Measurements from ENCODE around the gene PCSK6. TPM values are rescaled to one million over a fixed set of nuclear protein-coding genes. Genes with fewer than 3 reads are reported as not detected.

PCSK6 gene
- total RNA-seq, 1 experiment from 2014 or later, result 26.3 TPM

DNA sequence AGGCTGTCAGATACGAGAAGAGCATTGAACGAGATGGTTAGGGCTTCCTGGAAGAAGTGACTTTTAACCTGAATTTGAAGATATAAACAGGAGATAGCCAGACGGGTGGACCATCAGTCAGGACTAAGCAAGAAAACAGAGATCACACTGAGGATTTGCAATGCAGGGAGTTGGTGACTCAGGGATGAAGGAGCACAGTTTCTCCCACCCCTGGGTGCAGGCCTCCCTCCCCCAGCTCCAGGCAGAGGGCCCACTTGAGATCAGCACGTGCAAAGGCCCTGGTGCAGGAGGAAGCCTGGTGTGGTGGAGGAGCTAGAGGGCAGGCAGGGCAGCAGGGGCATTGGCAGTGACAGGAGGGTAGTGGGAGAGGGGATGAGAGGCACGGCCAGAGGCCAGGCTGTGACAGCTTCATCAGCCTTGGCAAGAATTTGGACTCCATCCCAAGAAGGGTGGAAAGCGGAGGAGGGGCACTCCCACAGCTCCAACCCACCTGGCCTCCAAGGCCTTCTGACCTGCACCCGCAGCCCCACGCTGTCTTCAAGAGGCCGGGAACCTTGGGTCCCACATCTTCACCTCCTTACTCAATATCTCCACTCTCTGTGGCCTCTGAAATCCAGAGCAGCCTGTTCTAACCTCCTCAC lies 8.7 kb upstream of the PCSK6 start:
- peaks cover 18% of the 10 kb centered on the region; the same call in 1 of the 2 replicates for H3F3A ChIP-seq (ENCODE audit: insufficient read depth, low read depth)
- H3K27ac ChIP-seq, result peak overlapping the region; percentile 77
- H3K79me2 ChIP-seq (ENCODE audit: low read depth), result no peaks in the 10 kb centered on the region
- H2AFZ ChIP-seq, result 0 out of 2 replicates have a peak overlapping the region, but pooled peaks have one; percentile 59
- ChIA-PET CTCF (no interaction called here), POLR2A (ENCODE audit: unreplicated experiment) (no interaction called here)
- TF ChIP-seq EZH2 (IDR thresholded peaks at IDR 0.05; ENCODE audit: low read depth), result no peak
- TF ChIP-seq, protein P1, sequence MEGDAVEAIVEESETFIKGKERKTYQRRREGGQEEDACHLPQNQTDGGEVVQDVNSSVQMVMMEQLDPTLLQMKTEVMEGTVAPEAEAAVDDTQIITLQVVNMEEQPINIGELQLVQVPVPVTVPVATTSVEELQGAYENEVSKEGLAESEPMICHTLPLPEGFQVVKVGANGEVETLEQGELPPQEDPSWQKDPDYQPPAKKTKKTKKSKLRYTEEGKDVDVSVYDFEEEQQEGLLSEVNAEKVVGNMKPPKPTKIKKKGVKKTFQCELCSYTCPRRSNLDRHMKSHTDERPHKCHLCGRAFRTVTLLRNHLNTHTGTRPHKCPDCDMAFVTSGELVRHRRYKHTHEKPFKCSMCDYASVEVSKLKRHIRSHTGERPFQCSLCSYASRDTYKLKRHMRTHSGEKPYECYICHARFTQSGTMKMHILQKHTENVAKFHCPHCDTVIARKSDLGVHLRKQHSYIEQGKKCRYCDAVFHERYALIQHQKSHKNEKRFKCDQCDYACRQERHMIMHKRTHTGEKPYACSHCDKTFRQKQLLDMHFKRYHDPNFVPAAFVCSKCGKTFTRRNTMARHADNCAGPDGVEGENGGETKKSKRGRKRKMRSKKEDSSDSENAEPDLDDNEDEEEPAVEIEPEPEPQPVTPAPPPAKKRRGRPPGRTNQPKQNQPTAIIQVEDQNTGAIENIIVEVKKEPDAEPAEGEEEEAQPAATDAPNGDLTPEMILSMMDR (conservative IDR thresholded peaks at IDR 0.05), result no peak
- H3K4me2 ChIP-seq, result peak overlapping the region; percentile 60
- no TSS peak for BruUV-seq (replicated peaks)
- no peaks in the 10 kb centered on the region for H3K9me2 ChIP-seq (ENCODE audit: insufficient read depth)
- H3K4me3 ChIP-seq, result no peak overlapping the region
- no peaks in the 10 kb centered on the region for H3K9me3 ChIP-seq (ENCODE audit: insufficient read depth, low read depth)
- DNase-seq, result no peak
- intact Hi-C loops (cut with micrococcal nuclease; ENCODE audit: unreplicated experiment), result no loop called here
- H3K4me1 ChIP-seq (replicated peaks; ENCODE audit: insufficient read depth), result peaks cover 25% of the 10 kb centered on the region
- H4K20me1 ChIP-seq (ENCODE audit: insufficient read depth), result no peaks in the 10 kb centered on the region
- no peaks in the 10 kb centered on the region for H3K36me3 ChIP-seq (ENCODE audit: low read depth)
- H3K27me3 ChIP-seq (ENCODE audit: insufficient read depth, low read depth), result no peaks in the 10 kb centered on the region

DNA sequence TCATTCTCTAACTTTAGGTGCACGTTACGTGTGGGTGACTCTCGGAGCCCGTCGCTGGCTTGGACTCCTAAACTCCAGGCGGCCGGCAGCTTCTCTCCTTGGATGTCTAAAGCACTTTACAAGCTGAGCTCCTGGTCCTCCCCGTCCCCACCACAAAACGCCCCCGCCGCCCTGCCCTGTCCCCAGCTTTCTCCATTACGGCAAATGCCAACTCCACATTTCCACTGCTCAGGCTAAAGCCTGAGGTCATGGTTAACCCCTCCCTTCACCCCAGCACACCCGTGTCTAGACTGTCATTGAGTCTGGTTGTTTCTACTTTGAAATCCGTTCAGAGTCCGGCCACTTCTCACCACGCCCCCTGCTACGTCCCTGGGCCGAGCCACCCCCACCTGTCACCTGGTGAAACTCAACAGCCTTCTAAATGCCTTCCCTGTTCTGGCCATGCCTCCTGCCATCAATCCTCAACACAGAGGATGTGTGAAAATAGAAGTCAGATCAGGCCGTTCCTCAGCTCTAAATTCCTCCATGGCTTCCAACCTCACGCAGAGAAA lies 8.1 kb upstream of the PCSK6 start:
- Histone ChIP-seq H3K27me3 (ENCODE audit: insufficient read depth, low read depth) (no peaks in the 10 kb centered on the region), H2AFZ (no peak overlapping the region), H4K20me1 (ENCODE audit: insufficient read depth) (no peaks in the 10 kb centered on the region), H3K4me1 (replicated peaks; ENCODE audit: insufficient read depth) (peaks cover 25% of the 10 kb centered on the region), H3K4me3 (no peak overlapping the region), H3K9me2 (ENCODE audit: insufficient read depth) (no peaks in the 10 kb centered on the region), H3F3A (ENCODE audit: insufficient read depth, low read depth) (peaks cover 23% of the 10 kb centered on the region; the same call in 1 of the 2 replicates), H3K4me2 (no peak overlapping the region), H3K79me2 (ENCODE audit: low read depth) (no peaks in the 10 kb centered on the region), H3K9me3 (ENCODE audit: insufficient read depth, low read depth) (no peaks in the 10 kb centered on the region), H3K27ac (no peak overlapping the region), H3K36me3 (ENCODE audit: low read depth) (no peaks in the 10 kb centered on the region)
- TF ChIP-seq, protein P1 (conservative IDR thresholded peaks at IDR 0.05), result no peak
- no peak for TF ChIP-seq EZH2 (IDR thresholded peaks at IDR 0.05; ENCODE audit: low read depth)
- POLR2A ChIA-PET (ENCODE audit: unreplicated experiment), result interaction anchor here (0.6 kb wide), 1 partner anchor 178 kb away, joined by 3 read pairs; no protein-coding TSS in a partner anchor
- intact Hi-C loops (cut with micrococcal nuclease; ENCODE audit: unreplicated experiment), result no loop called here
- BruUV-seq (replicated peaks), result no TSS peak
- DNase-seq, result no peak
- CTCF ChIA-PET, result no interaction called here

DNA sequence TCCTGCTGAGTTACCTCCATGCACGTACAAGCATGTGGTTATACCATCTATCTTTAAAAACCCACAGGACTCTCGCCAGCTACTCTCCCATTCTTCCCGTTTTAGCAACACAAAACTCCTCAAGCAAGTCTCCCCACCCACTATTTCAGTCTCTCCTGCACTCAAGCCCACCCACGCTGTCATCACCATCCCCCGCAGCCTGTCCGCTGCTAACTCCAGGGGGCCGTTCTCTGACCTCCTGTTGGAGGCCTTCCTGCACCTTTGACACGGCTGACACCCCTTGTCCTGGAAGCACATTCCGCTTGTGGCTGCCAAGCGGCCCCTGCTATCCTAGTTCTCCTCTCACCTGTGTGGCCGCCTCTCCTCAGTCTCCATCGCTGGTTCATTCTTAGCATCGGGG lies 7.5 kb upstream of the PCSK6 start:
- no peak overlapping the region for H3K27ac ChIP-seq
- H2AFZ ChIP-seq, result no peak overlapping the region
- H3K79me2 ChIP-seq (ENCODE audit: low read depth), result no peaks in the 10 kb centered on the region
- H3F3A ChIP-seq (ENCODE audit: insufficient read depth, low read depth), result peaks cover 28% of the 10 kb centered on the region; the same call in 1 of the 2 replicates
- H3K9me3 ChIP-seq (ENCODE audit: insufficient read depth, low read depth), result no peaks in the 10 kb centered on the region
- H4K20me1 ChIP-seq (ENCODE audit: insufficient read depth), result no peaks in the 10 kb centered on the region
- ChIA-PET CTCF (no interaction called here), POLR2A (ENCODE audit: unreplicated experiment) (interaction anchor here (0.6 kb wide), 1 partner anchor 177 kb away, joined by 3 read pairs; no protein-coding TSS in a partner anchor)
- no peak for TF ChIP-seq EZH2 (IDR thresholded peaks at IDR 0.05; ENCODE audit: low read depth)
- TF ChIP-seq, protein P1 (conservative IDR thresholded peaks at IDR 0.05), result no peak
- intact Hi-C loops (cut with micrococcal nuclease; ENCODE audit: unreplicated experiment), result no loop called here
- peaks cover 25% of the 10 kb centered on the region for H3K4me1 ChIP-seq (replicated peaks; ENCODE audit: insufficient read depth)
- no peak overlapping the region for H3K4me2 ChIP-seq
- DNase-seq, result no peak
- no peaks in the 10 kb centered on the region for H3K36me3 ChIP-seq (ENCODE audit: low read depth)
- no TSS peak for BruUV-seq (replicated peaks)
- no peaks in the 10 kb centered on the region for H3K27me3 ChIP-seq (ENCODE audit: insufficient read depth, low read depth)
- H3K9me2 ChIP-seq (ENCODE audit: insufficient read depth), result no peaks in the 10 kb centered on the region
- no peak overlapping the region for H3K4me3 ChIP-seq
